Neuron (in vitro differentiated cells): Measurements from ENCODE around the gene PLEKHG7.

ENCODE experiments used
- H2AFZ ChIP-seq: one replicate; pipeline ENCODE4 v1.6.1; 2013; ENCODE audit warnings: low read depth, mild to moderate bottlenecking, inconsistent platforms, low read length, moderate library complexity
- H3K27me3 ChIP-seq: one replicate; pipeline ENCODE4 v1.6.1; 2013; ENCODE audit warnings: low read length; ENCODE audit not compliant: insufficient read depth
- H3K36me3 ChIP-seq: one replicate; pipeline ENCODE4 v1.6.1; 2013; ENCODE audit warnings: low read length; ENCODE audit not compliant: insufficient read depth
- H3K4me1 ChIP-seq: one replicate; pipeline ENCODE4 v1.6.1; 2013; ENCODE audit warnings: low read length; ENCODE audit not compliant: insufficient read depth
- H3K4me3 ChIP-seq: 2 replicates; pipeline ENCODE4 v1.5.1; 2013; ENCODE audit warnings: mild to moderate bottlenecking, low read length, moderate library complexity
- H3K9me3 ChIP-seq: one replicate; pipeline ENCODE4 v1.6.1; 2013; ENCODE audit warnings: low read length

PLEKHG7 gene

DNA sequence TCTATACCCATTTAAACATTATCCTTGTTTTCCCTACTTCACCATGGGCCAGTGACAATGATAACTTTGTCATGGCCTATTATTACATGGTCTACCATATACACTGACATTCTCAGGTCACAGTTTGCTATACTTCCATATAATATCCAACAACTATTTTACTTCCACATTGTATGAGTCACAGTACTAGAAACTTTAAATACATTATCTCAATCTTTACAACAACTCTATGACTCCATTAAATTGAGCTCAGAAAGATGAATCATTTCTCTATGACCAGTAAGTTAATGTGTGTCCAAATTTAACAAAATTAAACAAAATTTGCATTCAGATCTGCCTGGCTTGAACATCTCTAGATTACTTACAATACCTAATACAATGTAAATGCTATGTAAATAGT lies 93.9 kb downstream of the PLEKHG7 start:
- Histone ChIP-seq H3K36me3 (peaks cover 24% of the 10 kb centered on the region), H3K9me3 (no peaks in the 10 kb centered on the region), H2AFZ (no peak overlapping the region), H3K27me3 (no peaks in the 10 kb centered on the region), H3K4me3 (no peak overlapping the region), H3K4me1 (no peaks in the 10 kb centered on the region)

GRCh38 chr12:92802906-92803305 lies 100.1 kb downstream of the PLEKHG7 start:
- peaks cover 26% of the 10 kb centered on the region for H3K36me3 ChIP-seq
- no peaks in the 10 kb centered on the region for H3K4me1 ChIP-seq
- H3K9me3 ChIP-seq: no peaks in the 10 kb centered on the region
- no peaks in the 10 kb centered on the region for H3K27me3 ChIP-seq
- H3K4me3 ChIP-seq: no peak overlapping the region
- no peak overlapping the region for H2AFZ ChIP-seq

DNA sequence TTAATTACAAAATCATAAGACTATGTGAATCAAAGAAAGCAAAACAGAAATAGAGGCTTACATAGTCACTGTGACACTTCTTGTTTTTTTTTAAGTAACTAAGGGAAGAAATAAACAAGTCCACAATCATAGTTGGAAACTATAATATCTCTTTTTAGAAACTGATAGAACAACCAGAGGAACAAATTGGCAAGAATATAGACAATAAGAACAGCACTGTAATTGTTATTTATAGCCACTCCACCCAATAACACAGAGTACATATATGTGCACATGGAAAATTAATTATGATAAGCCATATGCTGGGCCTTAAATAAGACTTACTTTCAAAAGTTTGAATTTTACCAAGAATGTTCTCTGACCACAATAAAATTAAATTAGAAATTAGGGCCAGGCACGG lies 101.1 kb downstream of the PLEKHG7 start:
- H3K9me3 ChIP-seq: no peaks in the 10 kb centered on the region
- H2AFZ ChIP-seq: no peak overlapping the region
- H3K36me3 ChIP-seq: peaks cover 29% of the 10 kb centered on the region

GRCh38 chr12:92810370-92810769 lies 107.6 kb downstream of the PLEKHG7 start:
- Histone ChIP-seq H3K27me3 (no peaks in the 10 kb centered on the region), H3K9me3 (no peaks in the 10 kb centered on the region), H2AFZ (no peak overlapping the region), H3K4me1 (no peaks in the 10 kb centered on the region), H3K4me3 (no peak overlapping the region), H3K36me3 (peaks cover 29% of the 10 kb centered on the region)

More for the DNA sequence above, 101.1 kb downstream of the PLEKHG7 start:
- Histone ChIP-seq H3K27me3 (no peaks in the 10 kb centered on the region), H3K4me1 (no peaks in the 10 kb centered on the region), H3K4me3 (no peak overlapping the region)

- Histone ChIP-seq H3K36me3 (peaks cover 30% of the 10 kb centered on the region), H3K4me1 (no peaks in the 10 kb centered on the region), H3K4me3 (no peak overlapping the region), H3K9me3 (no peaks in the 10 kb centered on the region), H2AFZ (no peak overlapping the region), H3K27me3 (no peaks in the 10 kb centered on the region)
These were observed 111.8 kb downstream of the PLEKHG7 start for GRCh38 chr12:92814584-92814983.

GRCh38 chr12:92821142-92821541 lies 118.4 kb downstream of the PLEKHG7 start:
- no peak overlapping the region for H2AFZ ChIP-seq
- H3K36me3 ChIP-seq: peaks cover 28% of the 10 kb centered on the region
- H3K4me3 ChIP-seq: no peak overlapping the region
- H3K4me1 ChIP-seq: no peaks in the 10 kb centered on the region
- no peaks in the 10 kb centered on the region for H3K27me3 ChIP-seq
- no peaks in the 10 kb centered on the region for H3K9me3 ChIP-seq
